Uterus (tissue), 4 donors: Measurements from ENCODE around the gene BRINP2. TPM values are rescaled to one million over a fixed set of nuclear protein-coding genes. Genes with fewer than 3 reads are reported as not detected.

Source experiments
- DNase-seq, 2 donors: peaks; one replicate each; pipeline ENCODE4 v3.0.0-alpha.2; 2019 to 2020
- H3K27ac ChIP-seq, 2 donors: fragments of 200-600 bp; sonication (generic); 1 replicate in 1 of 2; 2 replicates in 1 of 2; pipeline ENCODE4 v1.5.1; 2016 to 2018
- H3K27me3 ChIP-seq, 2 donors: fragments of 200-600 bp; sonication (generic); one replicate each; pipeline ENCODE4 v1.5.1; 2018 to 2019; ENCODE audit warnings: control low read depth in 1 of 2
- H3K36me3 ChIP-seq, 2 donors: fragments of 200-600 bp; sonication (generic); one replicate each; pipeline ENCODE4 v1.5.1; 2019; ENCODE audit warnings: control low read depth in 1 of 2
- H3K4me1 ChIP-seq, 2 donors: fragments of 200-600 bp; sonication (generic); one replicate each; pipeline ENCODE4 v1.5.1; 2018 to 2019; ENCODE audit warnings: control low read depth in 1 of 2
- H3K4me3 ChIP-seq, 2 donors: fragments of 200-600 bp; sonication (generic); 1 replicate in 1 of 2; 2 replicates in 1 of 2; pipeline ENCODE4 v1.5.1; 2018 to 2019; ENCODE audit warnings: mild to moderate bottlenecking in 1 of 2
- H3K9me3 ChIP-seq, 2 donors: fragments of 200-600 bp; sonication (generic); one replicate each; pipeline ENCODE4 v1.5.1; 2019; ENCODE audit warnings: control low read depth in 1 of 2
- POLR2A ChIP-seq, 2 donors: fragments of 450-650 bp; IDR thresholded peaks; one replicate each; pipeline ENCODE4 v1.6.1; 2016; ENCODE audit warnings: antibody characterized with exemption in 2 of 2, mild to moderate bottlenecking in 1 of 2, moderate library complexity in 1 of 2
- intact Hi-C: fragments of 100-400 bp; cut with DNase I; formaldehyde crosslinking; loops from one replicate; pipeline ENCODE4 v1.15.1; 2023; ENCODE audit warnings: low total_unique reads
- total RNA-seq, 4 donors: library from RNA; depleted of rRNA in 3 of 4; stranded (reverse); fragments of >200 nt in 3 of 4; gene quantifications; one replicate each; pipeline versions ENCODE4 v1.1.0 to v1.2.4, GENCODE V29; 2014 to 2023
- TF ChIP-seq, protein P1 (sequence below), 4 experiments: fragments of 200-600 bp in 2 of 4; fragments of 450-650 bp in 2 of 4; sonication (generic) in 2 of 4; IDR thresholded peaks; one replicate each; pipeline ENCODE4 v1.5.1; 2016 to 2019; ENCODE audit warnings: antibody characterized with exemption in 4 of 4, mild to moderate bottlenecking in 2 of 4, moderate library complexity in 1 of 4
- donor health status: DM: yes; HTN: yes; CAD: no.

BRINP2 gene
- total RNA-seq, 4 donors from 2014 or later, result 0.18 to 5.7 TPM; not detected in 2

DNA sequence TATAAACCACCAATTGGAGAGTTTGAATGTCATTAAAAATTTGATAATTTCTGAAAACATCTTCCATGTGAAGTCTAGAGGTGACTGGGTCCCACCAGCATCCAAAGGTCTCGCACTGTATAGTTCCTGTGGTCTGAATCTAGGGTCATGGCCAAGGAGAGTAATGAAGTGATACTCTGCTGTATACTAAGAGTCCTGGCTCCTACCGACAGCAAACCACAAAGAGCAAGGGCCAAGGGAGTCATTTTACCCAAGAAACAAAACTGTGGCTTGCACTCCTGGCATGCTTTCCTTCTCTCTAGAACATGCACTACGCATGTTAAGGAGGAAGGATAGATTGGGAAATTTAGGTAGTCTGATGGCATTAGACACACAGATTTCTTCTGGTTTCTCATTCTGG, 115.6 kb downstream of the BRINP2 start:
- no peak overlapping the region for H3K4me3 ChIP-seq
- no peaks in the 10 kb centered on the region for H3K36me3 ChIP-seq
- H3K4me1 ChIP-seq, result no peaks in the 10 kb centered on the region
- intact Hi-C loops, result no loop called here
- DNase-seq, result no peak
- no peaks in the 10 kb centered on the region for H3K9me3 ChIP-seq
- H3K27ac ChIP-seq, result no peak overlapping the region
- H3K27me3 ChIP-seq, result no peaks in the 10 kb centered on the region
- no peak for TF ChIP-seq POLR2A (IDR thresholded peaks at IDR 0.05)
- TF ChIP-seq, protein P1, sequence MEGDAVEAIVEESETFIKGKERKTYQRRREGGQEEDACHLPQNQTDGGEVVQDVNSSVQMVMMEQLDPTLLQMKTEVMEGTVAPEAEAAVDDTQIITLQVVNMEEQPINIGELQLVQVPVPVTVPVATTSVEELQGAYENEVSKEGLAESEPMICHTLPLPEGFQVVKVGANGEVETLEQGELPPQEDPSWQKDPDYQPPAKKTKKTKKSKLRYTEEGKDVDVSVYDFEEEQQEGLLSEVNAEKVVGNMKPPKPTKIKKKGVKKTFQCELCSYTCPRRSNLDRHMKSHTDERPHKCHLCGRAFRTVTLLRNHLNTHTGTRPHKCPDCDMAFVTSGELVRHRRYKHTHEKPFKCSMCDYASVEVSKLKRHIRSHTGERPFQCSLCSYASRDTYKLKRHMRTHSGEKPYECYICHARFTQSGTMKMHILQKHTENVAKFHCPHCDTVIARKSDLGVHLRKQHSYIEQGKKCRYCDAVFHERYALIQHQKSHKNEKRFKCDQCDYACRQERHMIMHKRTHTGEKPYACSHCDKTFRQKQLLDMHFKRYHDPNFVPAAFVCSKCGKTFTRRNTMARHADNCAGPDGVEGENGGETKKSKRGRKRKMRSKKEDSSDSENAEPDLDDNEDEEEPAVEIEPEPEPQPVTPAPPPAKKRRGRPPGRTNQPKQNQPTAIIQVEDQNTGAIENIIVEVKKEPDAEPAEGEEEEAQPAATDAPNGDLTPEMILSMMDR (IDR thresholded peaks at IDR 0.05), result no peak

DNA sequence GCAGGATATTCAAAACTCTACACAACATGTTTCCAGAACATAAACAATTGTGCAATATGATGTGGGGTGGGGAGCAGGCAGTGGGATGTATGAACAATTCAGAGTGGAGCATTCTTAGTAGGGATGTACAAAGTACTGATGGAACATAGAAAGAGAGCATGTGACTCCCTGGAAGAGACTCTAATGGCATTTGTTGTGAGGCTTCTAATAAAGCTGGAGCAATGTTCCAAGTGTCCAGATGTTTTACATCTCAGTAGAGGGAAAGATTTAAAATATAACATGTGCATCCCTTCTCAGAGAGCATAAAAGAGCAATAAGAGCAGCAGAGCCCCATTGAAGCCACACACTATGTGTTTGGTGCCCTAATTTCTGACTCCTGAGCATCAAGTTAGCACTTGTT, 116.5 kb downstream of the BRINP2 start:
- no peak for DNase-seq
- no peaks in the 10 kb centered on the region for H3K9me3 ChIP-seq
- H3K27ac ChIP-seq, result no peak overlapping the region
- no peaks in the 10 kb centered on the region for H3K4me1 ChIP-seq
- intact Hi-C loops, result no loop called here
- no peaks in the 10 kb centered on the region for H3K27me3 ChIP-seq
- no peak overlapping the region for H3K4me3 ChIP-seq
- H3K36me3 ChIP-seq, result no peaks in the 10 kb centered on the region
- no peak for TF ChIP-seq POLR2A (IDR thresholded peaks at IDR 0.05)
- TF ChIP-seq, protein P1 (IDR thresholded peaks at IDR 0.05), result no peak

DNA sequence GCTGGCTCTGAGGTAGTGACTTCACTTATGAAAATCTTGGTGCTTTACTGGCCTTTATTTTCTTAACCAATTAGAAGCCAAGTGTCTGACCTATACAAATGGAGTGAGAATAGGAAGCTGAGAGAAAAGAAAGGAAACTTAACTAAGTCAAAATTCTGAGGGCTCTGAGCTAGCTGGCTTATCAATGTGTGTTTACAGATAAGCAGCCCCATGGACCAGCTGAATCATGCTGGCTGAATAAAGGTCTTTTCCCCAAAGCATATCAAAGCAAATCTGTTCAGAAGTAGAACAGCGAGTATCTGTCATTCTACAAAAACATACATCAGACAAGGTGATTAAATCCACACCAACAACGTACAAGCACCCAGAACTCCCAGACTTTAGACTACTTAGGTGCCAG, 117.2 kb downstream of the BRINP2 start:
- H3K27me3 ChIP-seq, result no peaks in the 10 kb centered on the region
- H3K27ac ChIP-seq, result no peak overlapping the region
- no peak overlapping the region for H3K4me3 ChIP-seq
- no peak for DNase-seq
- H3K9me3 ChIP-seq, result no peaks in the 10 kb centered on the region
- no peak for TF ChIP-seq POLR2A (IDR thresholded peaks at IDR 0.05)
- TF ChIP-seq, protein P1 (IDR thresholded peaks at IDR 0.05), result no peak
- no peaks in the 10 kb centered on the region for H3K4me1 ChIP-seq
- no peaks in the 10 kb centered on the region for H3K36me3 ChIP-seq
- intact Hi-C loops, result no loop called here

DNA sequence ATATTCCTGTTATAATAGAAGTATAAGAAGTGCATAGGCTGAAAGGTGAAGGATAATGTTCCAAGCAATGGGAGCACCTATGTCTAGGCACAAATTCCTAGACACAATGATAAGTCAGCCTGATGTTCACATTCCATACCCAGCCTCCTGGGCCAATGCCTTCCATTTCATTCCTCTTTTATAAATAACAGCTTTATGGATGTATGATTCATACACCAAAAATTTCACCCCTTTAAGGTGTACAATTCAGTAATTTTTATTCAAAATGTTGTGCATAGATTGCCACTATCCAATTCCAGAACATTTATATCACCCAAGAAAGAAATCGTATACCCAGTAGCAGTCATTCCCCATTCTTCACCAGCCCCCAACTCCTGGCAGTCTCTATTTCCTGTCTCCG, 118.8 kb downstream of the BRINP2 start:
- intact Hi-C loops, result no loop called here
- Histone ChIP-seq H3K4me3 (no peak overlapping the region), H3K36me3 (no peaks in the 10 kb centered on the region), H3K9me3 (no peaks in the 10 kb centered on the region), H3K27me3 (no peaks in the 10 kb centered on the region), H3K4me1 (no peaks in the 10 kb centered on the region), H3K27ac (no peak overlapping the region)
- DNase-seq, result no peak
- no peak for TF ChIP-seq POLR2A (IDR thresholded peaks at IDR 0.05)
- TF ChIP-seq, protein P1 (IDR thresholded peaks at IDR 0.05), result no peak

- intact Hi-C loops, result no loop called here
- H3K4me1 ChIP-seq, result no peaks in the 10 kb centered on the region
- no peak overlapping the region for H3K27ac ChIP-seq
- H3K4me3 ChIP-seq, result no peak overlapping the region
- no peaks in the 10 kb centered on the region for H3K36me3 ChIP-seq
- H3K27me3 ChIP-seq, result no peaks in the 10 kb centered on the region
- no peak for DNase-seq
- TF ChIP-seq, protein P1 (IDR thresholded peaks at IDR 0.05), result no peak
- TF ChIP-seq POLR2A (IDR thresholded peaks at IDR 0.05), result no peak
- H3K9me3 ChIP-seq, result no peaks in the 10 kb centered on the region
These were observed 129.7 kb downstream of the BRINP2 start for GRCh38 chr1:177300431-177300830.
